PC-3 (cell line): ENCODE measurements around the gene GPRIN3. TPM values are rescaled to one million over a fixed set of nuclear protein-coding genes. Genes with fewer than 3 reads are reported as not detected.

Experiments
- ATAC-seq: fragments of 200-7000 bp; cut with Tn5 transposase; 2 replicates; pipeline ENCODE4 v1.9.1; 2020; ENCODE audit warnings: mild to moderate bottlenecking, moderate library complexity
- BruUV-seq: library from RNA; stranded (reverse); fragments of 400-500 nt; replicated peaks from 2 replicates; lab custom pipeline; 2021; lab: Mats Ljungman, UMichigan
- CTCF ChIA-PET: fragments of 300-600 bp; sonication (Branson Sonifier 250); formaldehyde crosslinking; loops from one replicate; lab custom pipeline; 2022; ENCODE audit warnings: antibody characterized with exemption; lab: Charles Lee
- POLR2A ChIA-PET: fragments of 300-600 bp; sonication (Branson Sonifier 250); formaldehyde crosslinking; loops from one replicate; lab custom pipeline; 2022; ENCODE audit warnings: antibody characterized with exemption; ENCODE audit not compliant: unreplicated experiment; lab: Charles Lee
- DNase-seq: peaks from one replicate; pipeline ENCODE4 v3.0.0-alpha.2; 2015
- H2AFZ ChIP-seq: fragments of 300-600 bp; sonication (generic); 2 replicates; pipeline ENCODE4 v1.6.0; 2016; ENCODE audit warnings: antibody characterized with exemption, low read length
- H3F3A ChIP-seq: fragments of 300-600 bp; sonication (generic); one replicate; pipeline ENCODE4 v1.6.0; 2017; ENCODE audit warnings: antibody characterized with exemption, low read length, control low read depth, mild to moderate bottlenecking; ENCODE audit not compliant: unreplicated experiment
- H3K27ac ChIP-seq: fragments of 300-600 bp; sonication (generic); 2 replicates; pipeline ENCODE4 v1.5.1; 2016; ENCODE audit warnings: mild to moderate bottlenecking, low read length
- H3K27me3 ChIP-seq: fragments of 300-600 bp; sonication (generic); 2 replicates; pipeline ENCODE4 v1.6.1; 2016; ENCODE audit warnings: low read length, mixed read lengths
- H3K36me3 ChIP-seq: fragments of 300-600 bp; sonication (generic); 2 replicates; pipeline ENCODE4 v1.6.1; 2016; ENCODE audit warnings: low read depth, mixed run types, low read length, mixed read lengths
- H3K4me1 ChIP-seq: fragments of 300-600 bp; sonication (generic); 2 replicates; pipeline ENCODE4 v1.5.1; 2016; ENCODE audit warnings: low read length; ENCODE audit not compliant: insufficient read depth
- H3K4me2 ChIP-seq: fragments of 300-600 bp; sonication (generic); 2 replicates; pipeline ENCODE4 v1.6.0; 2016; ENCODE audit warnings: low read length
- H3K4me3 ChIP-seq: fragments of 300-600 bp; sonication (generic); 2 replicates; pipeline ENCODE4 v1.5.1; 2016; ENCODE audit warnings: mild to moderate bottlenecking, low read length, mixed read lengths
- H3K79me2 ChIP-seq: fragments of 300-600 bp; sonication (generic); 2 replicates; pipeline ENCODE4 v1.6.1; 2017; ENCODE audit warnings: low read length, mixed read lengths
- H3K9ac ChIP-seq: fragments of 300-600 bp; sonication (generic); 2 replicates; pipeline ENCODE4 v1.6.0; 2016; ENCODE audit warnings: mild to moderate bottlenecking, low read length
- H3K9me2 ChIP-seq: fragments of 300-600 bp; sonication (generic); replicated peaks from 2 replicates; pipeline ENCODE4 v1.6.1; 2016; ENCODE audit warnings: mixed run types, low read length, mixed read lengths
- H3K9me3 ChIP-seq: fragments of 300-600 bp; sonication (generic); 2 replicates; pipeline ENCODE4 v1.6.1; 2016; ENCODE audit warnings: low read length, mixed read lengths
- H4K20me1 ChIP-seq: fragments of 300-600 bp; sonication (generic); 2 replicates; pipeline ENCODE4 v1.6.1; 2016; ENCODE audit warnings: low read length, mixed read lengths
- EZH2 ChIP-seq: fragments of 300-600 bp; sonication (generic); IDR thresholded peaks from one replicate; pipeline ENCODE4 v1.6.1; 2017; ENCODE audit warnings: antibody characterized with exemption, mild to moderate bottlenecking, low read length; ENCODE audit not compliant: unreplicated experiment
- EZH2phosphoT487 ChIP-seq: fragments of 300-600 bp; sonication (generic); IDR thresholded peaks from 2 replicates; pipeline ENCODE4 v1.6.1; 2018; ENCODE audit warnings: mild to moderate bottlenecking, antibody characterized with exemption, low read length, borderline replicate concordance
- intact Hi-C: fragments of 100-400 bp; cut with micrococcal nuclease; formaldehyde crosslinking; loops from 2 replicates; pipeline ENCODE4 v1.9.0; 2023
- total RNA-seq: library from RNA; depleted of rRNA; stranded (reverse); fragments of >200 nt; gene quantifications from 2 replicates; pipeline ENCODE4 v1.2.3, GENCODE V29; 2014
- TF ChIP-seq, protein P1 (sequence below): fragments of 300-600 bp; sonication (generic); conservative IDR thresholded peaks from 2 replicates; pipeline ENCODE4 v1.5.1; 2017; ENCODE audit warnings: antibody characterized with exemption, low read depth, mild to moderate bottlenecking, low read length

Gene GPRIN3
- total RNA-seq, 1 experiment from 2014 or later: not detected

DNA sequence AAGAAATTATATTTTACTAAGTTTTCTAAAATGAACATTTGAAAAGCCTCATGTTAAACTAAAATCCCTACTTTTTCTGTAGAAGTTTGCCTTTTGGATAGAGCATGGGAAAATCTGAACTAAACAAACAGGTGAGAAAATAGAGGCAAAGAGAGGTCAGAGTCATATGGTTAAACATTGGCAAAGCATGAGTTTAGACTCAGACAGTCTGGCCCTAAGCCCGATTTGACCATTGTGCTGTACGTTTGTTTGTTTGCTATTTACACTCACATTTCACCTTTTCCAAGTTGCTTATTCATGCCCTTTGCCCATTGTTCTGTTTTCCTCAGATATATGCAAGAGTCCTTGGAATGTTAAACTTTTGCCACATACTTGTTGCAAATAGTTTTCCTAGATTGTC lies 110.9 kb downstream of the GPRIN3 start:
- ATAC-seq (no peak), DNase-seq (peak; percentile 10)
- Histone ChIP-seq H3K4me3 (no peak overlapping the region), H4K20me1 (no peaks in the 10 kb centered on the region), H3K9ac (no peak overlapping the region), H3K4me1 (no peaks in the 10 kb centered on the region), H3K9me2 (no peaks in the 10 kb centered on the region), H3K79me2 (no peaks in the 10 kb centered on the region), H3K27ac (no peak overlapping the region), H3K9me3 (no peaks in the 10 kb centered on the region), H3F3A (no peaks in the 10 kb centered on the region), H3K4me2 (no peak overlapping the region), H2AFZ (no peak overlapping the region), H3K27me3 (peaks cover 6% of the 10 kb centered on the region; the same call in 1 of the 2 replicates), H3K36me3 (no peaks in the 10 kb centered on the region)
- CTCF ChIA-PET: no interaction called here
- no TSS peak for BruUV-seq
- intact Hi-C loops: no loop called here
- POLR2A ChIA-PET: no interaction called here
- TF ChIP-seq EZH2phosphoT487 (no peak), EZH2 (no peak)
- TF ChIP-seq, protein P1, sequence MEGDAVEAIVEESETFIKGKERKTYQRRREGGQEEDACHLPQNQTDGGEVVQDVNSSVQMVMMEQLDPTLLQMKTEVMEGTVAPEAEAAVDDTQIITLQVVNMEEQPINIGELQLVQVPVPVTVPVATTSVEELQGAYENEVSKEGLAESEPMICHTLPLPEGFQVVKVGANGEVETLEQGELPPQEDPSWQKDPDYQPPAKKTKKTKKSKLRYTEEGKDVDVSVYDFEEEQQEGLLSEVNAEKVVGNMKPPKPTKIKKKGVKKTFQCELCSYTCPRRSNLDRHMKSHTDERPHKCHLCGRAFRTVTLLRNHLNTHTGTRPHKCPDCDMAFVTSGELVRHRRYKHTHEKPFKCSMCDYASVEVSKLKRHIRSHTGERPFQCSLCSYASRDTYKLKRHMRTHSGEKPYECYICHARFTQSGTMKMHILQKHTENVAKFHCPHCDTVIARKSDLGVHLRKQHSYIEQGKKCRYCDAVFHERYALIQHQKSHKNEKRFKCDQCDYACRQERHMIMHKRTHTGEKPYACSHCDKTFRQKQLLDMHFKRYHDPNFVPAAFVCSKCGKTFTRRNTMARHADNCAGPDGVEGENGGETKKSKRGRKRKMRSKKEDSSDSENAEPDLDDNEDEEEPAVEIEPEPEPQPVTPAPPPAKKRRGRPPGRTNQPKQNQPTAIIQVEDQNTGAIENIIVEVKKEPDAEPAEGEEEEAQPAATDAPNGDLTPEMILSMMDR: no peak

DNA sequence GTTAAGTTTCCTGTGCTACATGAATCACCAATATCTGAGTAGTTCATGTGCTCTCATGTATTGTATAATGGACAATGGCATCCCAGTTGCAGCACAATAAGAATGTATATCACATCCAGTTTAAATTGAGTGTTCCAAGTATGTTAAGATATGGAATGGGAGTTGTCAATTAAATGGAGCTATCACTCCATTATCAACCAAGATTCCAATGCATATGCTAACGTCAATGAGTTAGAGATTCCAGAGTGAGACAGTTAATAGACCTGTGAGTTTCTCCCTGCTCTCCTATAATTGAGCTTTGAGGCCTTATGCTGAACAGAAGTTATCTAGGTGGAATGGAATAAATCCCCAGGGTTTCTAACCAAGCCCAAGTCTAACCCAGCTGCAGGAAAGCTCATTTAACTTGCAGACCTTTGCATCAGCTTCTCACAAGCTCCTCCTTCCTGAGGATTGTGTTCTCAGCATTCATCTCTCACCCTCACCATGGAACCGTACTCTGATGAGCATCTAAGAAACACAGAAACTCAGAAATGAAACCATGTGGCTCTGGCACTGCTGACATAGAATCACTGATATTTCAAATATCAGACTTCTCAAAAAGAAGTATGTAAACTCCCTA lies 111.4 kb downstream of the GPRIN3 start:
- Histone ChIP-seq H3K9me2 (no peaks in the 10 kb centered on the region), H4K20me1 (no peaks in the 10 kb centered on the region), H3K79me2 (no peaks in the 10 kb centered on the region), H3K27me3 (peaks cover 6% of the 10 kb centered on the region; the same call in 1 of the 2 replicates), H3K4me1 (no peaks in the 10 kb centered on the region), H3K4me3 (no peak overlapping the region), H2AFZ (no peak overlapping the region), H3K9ac (no peak overlapping the region), H3K36me3 (no peaks in the 10 kb centered on the region), H3F3A (no peaks in the 10 kb centered on the region), H3K4me2 (no peak overlapping the region), H3K27ac (no peak overlapping the region), H3K9me3 (no peaks in the 10 kb centered on the region)
- BruUV-seq: no TSS peak
- TF ChIP-seq EZH2phosphoT487 (no peak), EZH2 (no peak)
- TF ChIP-seq, protein P1: no peak
- DNase-seq (no peak), ATAC-seq (no peak)
- intact Hi-C loops: no loop called here
- ChIA-PET POLR2A (no interaction called here), CTCF (no interaction called here)

DNA sequence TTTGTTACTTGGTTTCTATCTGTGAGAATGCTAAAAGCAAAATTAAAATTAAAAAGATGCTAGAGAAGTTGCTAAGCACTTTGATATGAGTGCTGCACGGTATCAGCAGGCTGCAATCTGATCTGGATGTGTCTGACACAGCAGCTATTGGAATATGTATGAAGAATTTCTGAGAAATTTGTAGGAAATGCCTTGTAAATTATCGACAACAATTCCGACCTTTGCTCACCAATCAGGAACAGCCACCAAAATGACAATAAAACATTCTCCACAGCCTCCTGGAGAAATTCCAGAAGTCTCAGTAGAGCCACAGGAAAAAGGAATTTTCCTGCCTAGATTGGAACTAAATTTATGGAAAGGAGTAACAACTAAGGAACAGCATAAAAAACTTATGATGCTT lies 113.8 kb downstream of the GPRIN3 start:
- Histone ChIP-seq H3K4me2 (no peak overlapping the region), H2AFZ (no peak overlapping the region), H3K27me3 (peaks cover 6% of the 10 kb centered on the region; the same call in 1 of the 2 replicates), H3K9me3 (no peaks in the 10 kb centered on the region), H3K9me2 (no peaks in the 10 kb centered on the region), H3K4me1 (no peaks in the 10 kb centered on the region), H3K9ac (no peak overlapping the region), H4K20me1 (no peaks in the 10 kb centered on the region), H3F3A (no peaks in the 10 kb centered on the region), H3K36me3 (no peaks in the 10 kb centered on the region), H3K4me3 (no peak overlapping the region), H3K79me2 (no peaks in the 10 kb centered on the region), H3K27ac (no peak overlapping the region)
- intact Hi-C loops: no loop called here
- BruUV-seq: no TSS peak
- TF ChIP-seq EZH2phosphoT487: no peak
- no peak for TF ChIP-seq EZH2
- TF ChIP-seq, protein P1: no peak
- no peak for ATAC-seq
- DNase-seq: no peak
- ChIA-PET POLR2A (no interaction called here), CTCF (interaction anchor here (0.6 kb wide), 1 partner anchor 105 kb away, joined by 3 read pairs; no protein-coding TSS in a partner anchor)
